Stimulated activated CD8-positive, alpha-beta memory T cell treated with anti-CD3 and anti-CD28 coated beads, Interleukin-4, amount 100 ng/mL, for 4 hours (primary cell): ENCODE results near the gene UROS.

Experiments
- DNase-seq, 2 donors: peaks; one replicate each; pipeline ENCODE4 v3.0.0-alpha.2; 2020; ENCODE audit warnings: low read depth in 2 of 2, low spot score in 1 of 2

The UROS gene

GRCh38 chr10:125822878-125823662 lies at the start of gene UROS, which contains the start of gene BCCIP:
UROS (minus strand) TSS chr10:125823258; CDS start chr10:125816499, 6,759 bp downstream.
BCCIP (plus strand) TSS chr10:125823546; CDS start chr10:125823558, 12 bp downstream.
- peak; percentile 79 to 80 for DNase-seq

- no peak for DNase-seq
Observed at GRCh38 chr10:125871338-125871737, 48.3 kb upstream of the UROS start.

DNA sequence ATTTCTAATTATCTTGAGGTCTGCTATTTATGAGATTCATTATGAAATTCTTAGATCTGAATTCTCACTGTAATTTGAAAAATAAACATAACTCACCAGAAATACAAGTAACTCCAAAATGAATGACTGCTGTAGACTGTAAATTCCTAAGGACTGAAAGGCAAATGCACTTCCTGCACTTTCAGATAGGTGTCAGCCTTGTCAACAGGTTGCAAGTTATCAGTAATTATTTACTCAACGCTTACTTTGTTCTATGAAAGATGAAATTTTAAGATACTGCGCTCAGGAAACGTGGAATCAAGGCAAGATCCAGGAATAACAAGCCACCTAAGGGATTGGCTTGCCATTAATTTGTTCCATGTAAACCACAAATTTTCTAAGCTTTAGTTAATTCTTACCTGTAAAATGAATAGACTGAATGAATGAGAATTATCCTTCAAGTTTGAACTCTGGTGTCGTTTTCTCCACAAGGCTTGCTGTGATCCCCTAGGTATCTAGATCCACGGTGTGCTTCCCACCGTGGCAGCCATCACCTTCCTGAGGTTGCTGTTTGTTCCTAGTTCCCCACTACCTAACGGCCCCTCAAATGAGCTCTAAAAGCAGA lies 45.4 kb upstream of the UROS start:
- no peak for DNase-seq

DNA sequence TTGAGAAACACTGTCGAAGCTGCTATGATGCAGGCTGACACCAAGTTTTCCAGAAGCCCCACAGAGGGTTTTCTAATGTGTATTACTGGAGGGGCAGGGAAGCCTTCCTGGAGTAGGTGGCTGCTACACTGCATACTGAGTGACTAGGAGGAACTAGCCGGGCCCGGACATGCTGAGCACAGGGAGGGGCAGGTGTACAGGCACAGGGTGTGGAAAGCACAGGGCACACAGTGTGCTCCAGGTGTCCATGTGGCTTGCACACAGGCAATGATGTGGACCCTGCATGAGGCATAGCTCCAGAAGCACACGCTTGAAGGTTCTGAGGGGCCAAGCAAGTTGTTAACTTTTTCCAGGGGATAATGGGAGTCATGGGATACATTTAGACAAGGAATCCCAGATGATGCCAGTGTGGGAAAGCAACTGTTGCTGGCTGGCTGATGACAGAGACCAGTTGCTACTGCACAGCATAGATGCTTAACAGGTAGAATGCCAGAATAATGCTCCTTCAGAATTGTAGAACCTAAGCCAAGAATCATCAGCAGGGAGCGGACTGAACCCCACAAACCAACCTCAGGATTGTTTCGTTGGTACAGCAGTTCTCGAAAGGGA lies 43.5 kb upstream of the UROS start:
- no peak for DNase-seq

DNA sequence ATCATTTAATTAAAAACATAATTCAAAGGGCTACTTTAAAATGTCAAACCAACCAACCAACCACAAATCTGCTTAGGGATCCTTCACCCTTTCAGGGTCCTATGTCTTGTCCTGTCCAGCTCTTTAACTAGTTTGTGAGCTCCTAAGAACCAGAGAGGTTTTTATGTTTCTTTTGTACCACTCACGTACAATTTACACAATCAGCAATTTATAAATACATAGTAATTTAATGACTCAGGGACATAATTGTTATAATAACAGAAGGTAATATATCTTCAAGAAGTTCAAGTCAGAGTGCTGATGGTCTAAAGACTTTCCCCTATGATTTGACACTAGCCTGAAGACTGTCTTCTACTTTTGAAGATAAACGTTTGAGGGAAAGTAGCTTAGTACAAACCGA lies 42.1 kb upstream of the UROS start:
- DNase-seq, result no peak

- DNase-seq, result no peak
Observed at GRCh38 chr10:125859128-125859817, 36.2 kb upstream of the UROS start.

DNA sequence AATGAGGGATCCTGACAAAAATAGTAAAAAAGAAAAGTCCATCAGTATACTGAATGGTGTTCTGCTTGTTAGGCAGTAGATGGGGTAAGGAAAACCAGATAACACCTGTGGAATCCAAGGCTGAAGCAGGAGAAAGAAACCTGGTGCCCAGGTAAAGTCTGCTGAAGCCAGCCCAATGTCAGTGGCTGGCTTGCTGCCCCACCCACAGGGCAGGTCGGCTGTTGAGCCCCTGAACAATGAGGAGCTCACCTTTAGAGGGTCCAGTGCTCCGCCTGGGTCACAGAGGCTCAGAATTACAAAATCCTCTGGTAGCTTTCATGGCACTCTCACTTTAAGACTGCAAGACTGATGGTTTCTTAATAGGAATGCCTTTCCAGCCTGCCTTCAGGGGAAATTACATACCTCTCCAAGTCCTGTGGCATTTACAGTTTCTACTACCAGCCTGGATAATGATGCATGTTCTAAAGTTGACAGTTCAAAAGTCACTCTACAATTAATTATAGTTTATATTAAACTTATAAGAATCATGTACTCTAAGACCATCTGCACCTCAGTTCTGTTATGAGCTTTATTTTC lies 34.2 kb upstream of the UROS start:
- no peak for DNase-seq

DNA sequence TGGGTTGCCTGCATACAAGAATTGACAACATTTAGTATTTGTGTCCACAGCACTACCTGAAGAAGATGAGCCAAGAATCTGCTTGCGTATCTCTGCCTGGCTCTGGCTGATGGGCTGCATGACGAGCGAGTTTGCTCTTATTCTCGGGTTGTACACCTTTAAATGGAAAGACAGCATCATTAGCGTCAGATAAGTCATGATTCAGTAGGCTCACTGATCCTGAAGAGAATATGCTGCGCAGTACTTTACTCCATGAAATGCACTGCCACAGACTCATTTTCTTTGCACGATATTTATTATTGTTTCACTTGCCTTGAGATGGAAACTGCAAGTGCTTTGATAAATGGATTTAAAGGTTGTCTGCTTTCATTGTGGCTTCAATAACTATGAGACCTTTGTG lies 29.4 kb upstream of the UROS start:
- no peak for DNase-seq

- DNase-seq, result no peak
Observed at GRCh38 chr10:125850766-125851731, 28.0 kb upstream of the UROS start.

DNA sequence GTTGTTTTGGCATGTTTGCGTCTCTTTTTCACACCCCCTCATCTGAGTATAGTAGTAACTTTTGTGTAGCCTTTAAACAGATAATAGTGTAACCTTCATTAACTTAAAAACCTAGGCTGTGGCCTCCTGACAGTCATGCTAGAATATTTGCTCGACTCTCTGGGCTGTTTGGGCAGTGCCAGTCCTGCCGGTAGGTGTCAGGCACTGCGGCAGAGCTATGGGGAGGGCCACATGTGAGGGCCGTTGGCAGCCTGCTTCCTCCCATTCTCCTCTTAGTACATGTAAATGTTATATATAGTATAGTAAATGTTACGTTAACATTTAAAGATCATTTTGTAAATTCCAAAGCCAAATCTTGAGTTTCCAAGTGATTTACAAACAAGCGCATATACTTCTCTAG lies 26.4 kb upstream of the UROS start:
- DNase-seq, result no peak

DNA sequence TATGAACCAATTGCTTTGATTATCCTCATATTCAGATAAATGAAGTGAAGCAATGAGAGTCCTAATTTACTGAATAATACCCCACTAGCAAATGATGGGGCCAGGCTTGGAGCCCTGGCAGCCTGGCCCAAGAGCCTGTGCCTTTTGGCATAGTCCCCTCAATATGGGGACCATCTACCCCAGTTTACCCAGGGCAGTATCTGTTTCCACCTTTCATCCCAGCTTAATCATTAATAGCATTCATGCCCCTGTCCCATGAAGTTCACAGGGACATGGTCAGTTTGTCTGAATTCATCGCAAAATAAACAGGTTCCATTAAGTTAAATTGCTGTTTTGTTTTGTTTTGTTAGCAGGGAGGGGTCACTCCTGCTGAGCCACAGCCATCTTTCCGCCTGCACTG lies 25.8 kb upstream of the UROS start:
- DNase-seq, result no peak

DNA sequence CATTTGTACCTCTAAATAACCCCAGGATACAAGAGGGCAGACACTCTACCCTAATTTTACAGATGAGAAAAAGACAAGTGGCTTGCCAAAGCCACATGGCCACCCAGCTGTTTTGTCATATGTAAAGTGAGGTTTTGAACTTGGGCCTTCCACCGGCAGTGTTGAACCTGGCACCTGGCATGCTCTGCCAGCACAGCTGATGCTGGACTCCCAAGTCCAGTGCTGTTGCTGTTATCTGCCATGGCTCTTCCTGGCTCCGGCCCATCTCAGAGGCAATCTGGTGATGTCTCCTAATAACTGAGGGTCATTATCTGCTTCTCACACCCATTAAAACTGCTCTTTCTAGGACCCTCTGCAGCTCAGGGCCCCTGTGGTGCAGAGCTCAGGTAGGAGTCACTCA lies 25.3 kb upstream of the UROS start:
- DNase-seq, result no peak

DNA sequence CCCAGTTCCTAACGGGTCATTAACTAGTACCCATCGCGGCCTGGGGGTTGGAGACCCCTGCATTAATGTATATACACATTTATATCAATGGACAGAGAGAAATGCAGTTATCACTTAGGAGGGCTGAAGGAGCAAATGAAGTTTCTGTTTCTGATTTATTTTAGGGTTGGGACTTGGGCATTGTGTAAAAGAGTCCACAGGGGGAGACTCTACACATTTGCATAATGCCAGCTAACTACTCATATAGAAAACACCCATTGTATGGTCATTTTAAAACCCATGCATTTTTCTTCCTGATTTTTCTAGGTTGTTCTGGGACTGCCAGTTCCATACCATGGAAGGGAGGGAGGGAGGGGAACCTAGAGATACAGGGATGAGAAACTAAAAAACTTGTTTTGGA lies 23.8 kb upstream of the UROS start:
- DNase-seq, result no peak

DNA sequence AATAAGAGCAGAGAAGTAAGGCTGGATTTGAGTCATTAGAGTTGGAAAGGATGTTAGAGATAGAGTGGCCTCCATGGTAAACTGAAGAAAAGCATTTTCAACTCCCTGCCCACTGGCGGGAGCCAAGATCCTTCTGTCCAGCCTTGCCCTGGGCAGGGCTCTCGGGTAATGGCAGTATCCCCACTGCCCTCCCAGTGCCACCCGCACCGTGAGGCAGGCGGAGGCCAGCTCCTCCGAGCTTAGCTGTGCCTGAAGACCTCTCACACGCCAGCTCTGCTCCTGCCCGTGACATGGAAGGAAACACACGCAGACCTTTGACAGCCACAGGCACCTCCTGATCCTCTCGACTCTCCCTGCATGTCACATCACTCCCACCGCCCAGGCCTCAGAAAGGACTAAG lies 22.6 kb upstream of the UROS start:
- DNase-seq, result no peak

GRCh38 chr10:125844751-125845221 lies 21.7 kb upstream of the UROS start:
- DNase-seq, result no peak

DNA sequence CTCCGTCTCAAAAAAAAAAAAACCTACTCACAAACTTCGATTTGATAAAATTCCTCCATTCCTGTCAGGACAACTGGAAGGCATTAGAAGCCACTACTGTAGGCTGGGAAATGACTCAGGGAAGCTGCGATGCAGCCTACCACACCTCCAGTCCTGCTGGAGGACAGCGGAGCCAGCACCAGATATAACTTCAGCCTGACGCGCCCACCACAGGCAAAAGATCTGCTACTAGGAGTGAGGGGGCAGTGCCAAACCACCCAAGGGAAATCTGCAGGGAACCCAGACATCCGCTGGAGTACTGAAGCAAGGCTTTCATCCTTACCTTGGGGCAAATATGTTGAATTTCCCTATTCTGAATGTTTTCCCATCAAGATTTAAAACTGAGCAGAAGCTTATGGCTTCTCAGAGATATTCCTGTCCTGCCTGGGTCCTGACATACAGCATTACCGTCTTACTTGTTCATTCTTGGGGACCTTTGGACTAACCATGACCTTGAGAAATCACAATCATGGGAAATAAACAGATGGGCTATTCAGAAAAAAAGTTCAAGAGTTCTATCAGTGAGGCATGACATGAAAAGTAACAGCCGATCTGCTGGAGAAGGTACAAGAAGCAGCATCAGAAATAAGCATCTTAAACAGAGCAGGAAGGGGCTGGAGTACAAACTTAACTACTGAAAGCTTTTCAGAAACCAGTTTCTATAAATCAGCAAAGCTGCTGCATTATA lies 20.7 kb upstream of the UROS start:
- DNase-seq, result no peak

DNA sequence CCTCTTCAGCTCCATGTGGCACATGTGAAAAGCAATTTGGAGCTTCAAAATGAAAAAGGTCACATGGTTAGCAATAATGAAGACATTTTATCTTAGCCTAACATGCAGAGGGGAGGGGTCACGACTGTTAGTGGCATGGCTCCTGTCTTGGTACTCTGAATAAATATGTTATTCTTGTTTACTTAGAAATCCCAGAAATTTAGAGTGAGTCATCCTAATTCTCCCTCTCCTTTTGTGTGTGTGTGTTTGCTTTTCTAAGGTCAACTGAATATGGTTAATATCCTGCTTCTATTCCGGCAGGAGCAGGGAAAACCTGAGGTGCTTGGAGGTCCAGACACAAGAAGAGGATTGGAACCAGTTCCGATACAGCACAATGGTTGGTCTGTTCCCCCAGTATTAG lies 17.9 kb upstream of the UROS start:
- no peak for DNase-seq

GRCh38 chr10:125840406-125840805 lies 17.3 kb upstream of the UROS start:
- DNase-seq, result no peak

GRCh38 chr10:125838802-125839575 lies 15.9 kb upstream of the UROS start:
- no peak for DNase-seq
